Lower leg skin (tissue), 3 donors: ENCODE measurements around the gene GLOD4.

Experiments used
- CTCF ChIP-seq, 3 donors: fragments of 450-650 bp; IDR thresholded peaks; one replicate each; pipeline ENCODE4 v1.5.1; 2016; ENCODE audit warnings: antibody characterized with exemption in 3 of 3, mild to moderate bottlenecking in 3 of 3, moderate library complexity in 2 of 3
- POLR2A ChIP-seq, 2 donors: fragments of 450-650 bp; IDR thresholded peaks; one replicate each; pipeline ENCODE4 v1.6.1; 2016 to 2017; ENCODE audit warnings: antibody characterized with exemption in 2 of 2, mild to moderate bottlenecking in 1 of 2, moderate library complexity in 1 of 2

- no peak for TF ChIP-seq CTCF (IDR thresholded peaks at IDR 0.05)
- TF ChIP-seq POLR2A (IDR thresholded peaks at IDR 0.05): no peak
Observed at GRCh38 chr17:788551-788950, 6.5 kb upstream of the GLOD4 start.
